Right renal pelvis (tissue), 4 donors: ENCODE results near the gene PYCR2. TPM values are rescaled to one million over a fixed set of nuclear protein-coding genes. Genes with fewer than 3 reads are reported as not detected.

Experiments used
- DNase-seq, 4 donors: peaks; one replicate each; pipeline ENCODE4 v3.0.0-alpha.2; 2013; ENCODE audit warnings: low read depth in 4 of 4, low spot score in 3 of 4, missing footprints in 1 of 4
- polyA plus RNA-seq, 4 donors: library from polyadenylated mRNA; unstranded; fragments of 120-200 nt; gene quantifications; one replicate each; pipeline ENCODE4 v1.2.1, GENCODE V29; 2013; ENCODE audit not compliant: insufficient read length in 4 of 4

The PYCR2 gene
- polyA plus RNA-seq, 4 donors: 44.0 to 54.4 (median 51.1) TPM

GRCh38 chr1:225921734-225922709 is 2.0 kb downstream of the PYCR2 start:
- DNase-seq: no peak

- no peak for DNase-seq
Observed at GRCh38 chr1:225919906-225920305, 4.1 kb downstream of the PYCR2 start.

- no peak for DNase-seq
Observed at GRCh38 chr1:225918280-225918679, 5.8 kb downstream of the PYCR2 start.

GRCh38 chr1:225917536-225917935 is 6.5 kb downstream of the PYCR2 start:
- DNase-seq: no peak

GRCh38 chr1:225917101-225917500 is 6.9 kb downstream of the PYCR2 start:
- no peak for DNase-seq

- DNase-seq: no peak
Observed at GRCh38 chr1:225915538-225915991, 8.5 kb downstream of the PYCR2 start.

GRCh38 chr1:225914947-225915346 is 9.1 kb downstream of the PYCR2 start:
- no peak for DNase-seq

GRCh38 chr1:225914391-225914790 is 9.7 kb downstream of the PYCR2 start:
- DNase-seq: no peak

- peak in 1 of 4 donors; percentile 49 for DNase-seq
Observed at GRCh38 chr1:225911191-225912130, 12.6 kb downstream of the PYCR2 start.

- DNase-seq: no peak
Observed at GRCh38 chr1:225909477-225909876, 14.6 kb downstream of the PYCR2 start.

GRCh38 chr1:225908773-225909172 is 15.3 kb downstream of the PYCR2 start:
- DNase-seq: no peak

GRCh38 chr1:225908013-225908640 is 15.9 kb downstream of the PYCR2 start:
- no peak for DNase-seq

GRCh38 chr1:225907341-225907740 is 16.7 kb downstream of the PYCR2 start:
- no peak for DNase-seq

GRCh38 chr1:225906467-225906866 is 17.6 kb downstream of the PYCR2 start:
- no peak for DNase-seq

- DNase-seq: no peak
Observed at GRCh38 chr1:225903623-225904022, 20.4 kb downstream of the PYCR2 start.

- DNase-seq: no peak
Observed at GRCh38 chr1:225899044-225899925, 24.8 kb downstream of the PYCR2 start.

- DNase-seq: no peak
Observed at GRCh38 chr1:225897595-225898514, 26.2 kb downstream of the PYCR2 start.

- DNase-seq: no peak
Observed at GRCh38 chr1:225896937-225897549, 27.0 kb downstream of the PYCR2 start.
